HCT116 (cell line): ENCODE data around the gene SDK1.

Source experiments
- CTCF ChIP-seq, 3 experiments: fragments of 200-600 bp in 1 of 3; sonication (generic) in 1 of 3; IDR thresholded peaks in 2 of 3; conservative IDR thresholded peaks in 1 of 3; 2 replicates each; pipeline ENCODE4 v1.5.1; 2012 to 2017; ENCODE audit warnings: low read depth in 2 of 3, low read length in 2 of 3, antibody characterized with exemption in 1 of 3, borderline replicate concordance in 1 of 3, control low read depth in 1 of 3, mild to moderate bottlenecking in 1 of 3, mixed read lengths in 1 of 3, mixed run types in 1 of 3, moderate library complexity in 1 of 3; ENCODE audit not compliant: insufficient read depth in 1 of 3
- EZH2phosphoT487 ChIP-seq: fragments of 200-600 bp; IDR thresholded peaks from 2 replicates; pipeline ENCODE4 v1.6.1; 2018; ENCODE audit warnings: antibody characterized with exemption, borderline replicate concordance
- POLR2A ChIP-seq: IDR thresholded peaks from 2 replicates; pipeline ENCODE4 v1.7.0; 2011; ENCODE audit warnings: borderline replicate concordance; ENCODE audit not compliant: insufficient read depth, insufficient read length; ENCODE audit errors: extremely low read depth
- POLR2AphosphoS5 ChIP-seq: IDR thresholded peaks from 2 replicates; pipeline ENCODE4 v1.6.1; 2011; ENCODE audit warnings: mild to moderate bottlenecking, low read depth, low read length, moderate library complexity
- SIN3A ChIP-seq: IDR thresholded peaks from 2 replicates; pipeline ENCODE4 v1.6.1; 2012; ENCODE audit warnings: low read depth
- SP1 ChIP-seq: IDR thresholded peaks from 2 replicates; pipeline ENCODE4 v1.6.1; 2012; ENCODE audit warnings: low read depth
- TCF7L2 ChIP-seq: IDR thresholded peaks from 2 replicates; pipeline ENCODE4 v1.7.0; 2011; ENCODE audit warnings: borderline replicate concordance, inconsistent platforms; ENCODE audit not compliant: insufficient read depth, insufficient read length; ENCODE audit errors: extremely low read depth
- YY1 ChIP-seq: IDR thresholded peaks from 2 replicates; pipeline ENCODE4 v1.6.1; 2011; ENCODE audit warnings: low read length, low read depth, moderate library complexity, mild to moderate bottlenecking; ENCODE audit not compliant: insufficient replicate concordance; ENCODE audit errors: extremely low read depth
- ZNF274 ChIP-seq: fragments of 200-500 bp; sonication (Bioruptor generic); IDR thresholded peaks from 2 replicates; pipeline ENCODE4 v1.6.1; 2014; ENCODE audit warnings: mild to moderate bottlenecking, low read depth, low read length, inconsistent platforms
- TF ChIP-seq, protein P1 (sequence below): IDR thresholded peaks from 2 replicates; pipeline ENCODE4 v1.6.1; 2012
- TF ChIP-seq, protein P2 (sequence below): IDR thresholded peaks from 2 replicates; pipeline ENCODE4 v1.6.1; 2012; ENCODE audit warnings: low read depth

DNA sequence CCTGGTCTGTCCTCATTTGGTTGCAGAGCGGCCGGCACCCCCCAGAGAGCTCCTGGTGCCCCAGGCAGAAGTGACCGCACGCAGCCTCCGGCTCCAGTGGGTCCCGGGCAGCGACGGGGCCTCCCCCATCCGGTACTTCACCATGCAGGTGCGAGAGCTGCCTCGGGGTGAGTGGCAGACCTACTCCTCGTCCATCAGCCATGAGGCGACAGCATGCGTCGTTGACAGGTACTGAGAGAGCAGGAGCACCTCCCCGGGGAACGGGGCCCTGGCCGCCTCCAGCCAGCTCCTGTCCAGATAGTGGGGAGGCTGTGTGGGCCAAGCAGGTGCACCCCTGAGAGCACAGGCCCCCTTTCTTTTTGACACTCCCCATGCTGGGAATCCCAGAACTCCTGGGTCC is 848.2 kb downstream of the SDK1 start:
- TF ChIP-seq POLR2A: no peak
- TF ChIP-seq CTCF (IDR thresholded peaks at IDR 0.05 in 2 of 3, conservative IDR thresholded peaks at IDR 0.05 in 1 of 3; ENCODE audit: borderline replicate concordance in 1 of 3, insufficient read depth in 1 of 3, low read depth in 2 of 3, low read length in 2 of 3): no peak
- TF ChIP-seq ZNF274: no peak
- no peak for TF ChIP-seq YY1
- TF ChIP-seq, protein P1, sequence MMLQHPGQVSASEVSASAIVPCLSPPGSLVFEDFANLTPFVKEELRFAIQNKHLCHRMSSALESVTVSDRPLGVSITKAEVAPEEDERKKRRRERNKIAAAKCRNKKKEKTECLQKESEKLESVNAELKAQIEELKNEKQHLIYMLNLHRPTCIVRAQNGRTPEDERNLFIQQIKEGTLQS: no peak
- no peak for TF ChIP-seq SP1
- TF ChIP-seq TCF7L2: no peak
- no peak for TF ChIP-seq SIN3A
- TF ChIP-seq EZH2phosphoT487: no peak
- TF ChIP-seq POLR2AphosphoS5: no peak
- TF ChIP-seq, protein P2, sequence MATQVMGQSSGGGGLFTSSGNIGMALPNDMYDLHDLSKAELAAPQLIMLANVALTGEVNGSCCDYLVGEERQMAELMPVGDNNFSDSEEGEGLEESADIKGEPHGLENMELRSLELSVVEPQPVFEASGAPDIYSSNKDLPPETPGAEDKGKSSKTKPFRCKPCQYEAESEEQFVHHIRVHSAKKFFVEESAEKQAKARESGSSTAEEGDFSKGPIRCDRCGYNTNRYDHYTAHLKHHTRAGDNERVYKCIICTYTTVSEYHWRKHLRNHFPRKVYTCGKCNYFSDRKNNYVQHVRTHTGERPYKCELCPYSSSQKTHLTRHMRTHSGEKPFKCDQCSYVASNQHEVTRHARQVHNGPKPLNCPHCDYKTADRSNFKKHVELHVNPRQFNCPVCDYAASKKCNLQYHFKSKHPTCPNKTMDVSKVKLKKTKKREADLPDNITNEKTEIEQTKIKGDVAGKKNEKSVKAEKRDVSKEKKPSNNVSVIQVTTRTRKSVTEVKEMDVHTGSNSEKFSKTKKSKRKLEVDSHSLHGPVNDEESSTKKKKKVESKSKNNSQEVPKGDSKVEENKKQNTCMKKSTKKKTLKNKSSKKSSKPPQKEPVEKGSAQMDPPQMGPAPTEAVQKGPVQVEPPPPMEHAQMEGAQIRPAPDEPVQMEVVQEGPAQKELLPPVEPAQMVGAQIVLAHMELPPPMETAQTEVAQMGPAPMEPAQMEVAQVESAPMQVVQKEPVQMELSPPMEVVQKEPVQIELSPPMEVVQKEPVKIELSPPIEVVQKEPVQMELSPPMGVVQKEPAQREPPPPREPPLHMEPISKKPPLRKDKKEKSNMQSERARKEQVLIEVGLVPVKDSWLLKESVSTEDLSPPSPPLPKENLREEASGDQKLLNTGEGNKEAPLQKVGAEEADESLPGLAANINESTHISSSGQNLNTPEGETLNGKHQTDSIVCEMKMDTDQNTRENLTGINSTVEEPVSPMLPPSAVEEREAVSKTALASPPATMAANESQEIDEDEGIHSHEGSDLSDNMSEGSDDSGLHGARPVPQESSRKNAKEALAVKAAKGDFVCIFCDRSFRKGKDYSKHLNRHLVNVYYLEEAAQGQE: no peak
